D721Med (cell line): ENCODE data around the gene SEPTIN7.

ENCODE experiments used
- DNase-seq: peaks from one replicate; pipeline ENCODE4 v3.0.0; 2011; ENCODE audit warnings: low spot score; ENCODE audit not compliant: insufficient read length
- FAIRE-seq: peaks from 2 replicates; lab custom pipeline; 2011; peaks lifted over from hg19 to GRCh38; lab: Jason Lieb, UNC
- CTCF ChIP-seq: IDR thresholded peaks from 2 replicates; pipeline ENCODE4 v1.5.1; 2012; ENCODE audit warnings: mild to moderate bottlenecking, control low read depth; ENCODE audit not compliant: insufficient read depth; ENCODE audit errors: missing control alignments

Gene SEPTIN7

GRCh38 chr7:35802102-35802466 lies 1.2 kb downstream of the SEPTIN7 start:
- no peak for DNase-seq
- no peak for FAIRE-seq
- no peak for TF ChIP-seq CTCF

GRCh38 chr7:35802649-35803048 lies 1.8 kb downstream of the SEPTIN7 start:
- FAIRE-seq = no peak

GRCh38 chr7:35804231-35804970 lies 3.5 kb downstream of the SEPTIN7 start:
- FAIRE-seq (peak; percentile 32), DNase-seq (no peak)
- TF ChIP-seq CTCF = no peak

More at GRCh38 chr7:35802649-35803048, 1.8 kb downstream of the SEPTIN7 start:
- DNase-seq = no peak
- no peak for TF ChIP-seq CTCF

- FAIRE-seq (no peak), DNase-seq (no peak)
- no peak for TF ChIP-seq CTCF
These were observed 5.0 kb downstream of the SEPTIN7 start for GRCh38 chr7:35805876-35806275.

- FAIRE-seq = no peak
- TF ChIP-seq CTCF = no peak
- no peak for DNase-seq
These were observed 15.7 kb downstream of the SEPTIN7 start for GRCh38 chr7:35816514-35816913.

GRCh38 chr7:35817181-35817580 lies 16.3 kb downstream of the SEPTIN7 start:
- DNase-seq (no peak), FAIRE-seq (no peak)
- no peak for TF ChIP-seq CTCF

GRCh38 chr7:35817930-35818329 lies 17.1 kb downstream of the SEPTIN7 start:
- DNase-seq (no peak), FAIRE-seq (no peak)
- TF ChIP-seq CTCF = no peak
